Stimulated activated CD8-positive, alpha-beta memory T cell treated with anti-CD3 and anti-CD28 coated beads, Interleukin-15, amount 100 ng/mL, for 1 hour (primary cell): Measurements from ENCODE around the gene SAMD11.

Experiments
- DNase-seq: peaks from one replicate; pipeline ENCODE4 v3.0.0-alpha.2; 2020; ENCODE audit warnings: low read depth

The SAMD11 gene

DNA sequence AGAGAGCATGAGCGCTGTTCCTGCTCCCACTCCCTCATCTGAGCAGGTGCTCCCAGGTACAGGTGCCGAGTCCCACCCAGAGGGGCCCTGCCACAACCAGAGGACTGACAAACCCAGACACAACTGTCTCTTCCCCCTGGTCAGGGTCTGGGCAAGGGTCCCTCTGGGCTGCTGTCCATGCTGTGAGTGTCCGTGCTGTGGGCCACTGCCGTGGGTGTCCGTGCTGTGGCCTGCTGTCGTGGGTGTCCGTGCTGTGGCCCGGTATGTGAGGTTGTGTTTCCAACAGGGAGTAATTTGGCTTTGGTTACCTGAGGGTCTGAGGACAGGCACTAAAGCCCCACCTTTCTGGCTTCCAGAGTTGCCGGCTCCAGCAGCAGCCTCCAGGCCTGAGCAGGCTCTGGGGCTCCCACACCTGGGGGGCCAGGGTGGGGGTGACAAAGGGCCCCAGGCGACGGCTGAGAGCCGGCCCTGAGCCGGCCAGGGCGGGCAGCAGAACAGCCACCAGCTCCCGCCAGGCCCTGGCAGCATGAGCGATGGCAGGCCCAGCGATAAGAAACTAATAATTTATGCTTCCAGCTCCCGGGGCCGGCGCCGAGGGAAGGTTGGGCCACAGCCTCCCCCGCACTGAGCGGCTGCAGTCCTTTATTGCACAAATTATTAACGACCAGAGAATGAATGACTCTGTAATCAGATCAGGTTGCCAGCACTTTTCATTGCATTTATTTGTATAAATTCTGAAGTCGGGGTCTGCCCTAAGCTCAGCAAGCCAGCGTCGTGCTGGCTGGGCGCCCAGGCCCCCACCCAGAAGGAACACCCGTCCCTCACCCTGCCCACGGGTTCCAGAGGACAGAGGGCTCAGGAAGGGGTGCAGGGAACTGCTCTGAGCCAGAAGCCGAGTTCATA lies 7.3 kb upstream of the SAMD11 start:
- DNase-seq, result no peak

DNA sequence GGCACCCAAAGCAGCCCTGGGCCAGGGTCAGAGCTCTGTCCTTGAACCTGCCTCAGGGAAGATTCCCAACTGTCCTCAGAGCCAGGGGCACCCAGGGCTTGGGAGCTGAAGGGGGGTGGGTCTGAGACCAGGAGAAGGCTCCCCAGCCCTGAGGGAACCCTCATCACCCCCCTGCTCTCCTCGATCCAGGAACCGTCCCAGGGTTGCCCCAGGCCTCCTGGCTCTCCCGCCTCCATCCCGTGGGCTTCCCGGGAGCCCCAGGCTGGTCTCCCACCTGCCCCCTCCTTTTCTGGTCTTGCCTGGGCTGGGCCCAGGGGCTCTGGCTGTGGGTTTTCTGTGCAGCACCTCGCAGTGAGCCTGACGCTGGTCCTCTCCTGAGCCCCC lies 6.7 kb upstream of the SAMD11 start:
- DNase-seq, result no peak

DNA sequence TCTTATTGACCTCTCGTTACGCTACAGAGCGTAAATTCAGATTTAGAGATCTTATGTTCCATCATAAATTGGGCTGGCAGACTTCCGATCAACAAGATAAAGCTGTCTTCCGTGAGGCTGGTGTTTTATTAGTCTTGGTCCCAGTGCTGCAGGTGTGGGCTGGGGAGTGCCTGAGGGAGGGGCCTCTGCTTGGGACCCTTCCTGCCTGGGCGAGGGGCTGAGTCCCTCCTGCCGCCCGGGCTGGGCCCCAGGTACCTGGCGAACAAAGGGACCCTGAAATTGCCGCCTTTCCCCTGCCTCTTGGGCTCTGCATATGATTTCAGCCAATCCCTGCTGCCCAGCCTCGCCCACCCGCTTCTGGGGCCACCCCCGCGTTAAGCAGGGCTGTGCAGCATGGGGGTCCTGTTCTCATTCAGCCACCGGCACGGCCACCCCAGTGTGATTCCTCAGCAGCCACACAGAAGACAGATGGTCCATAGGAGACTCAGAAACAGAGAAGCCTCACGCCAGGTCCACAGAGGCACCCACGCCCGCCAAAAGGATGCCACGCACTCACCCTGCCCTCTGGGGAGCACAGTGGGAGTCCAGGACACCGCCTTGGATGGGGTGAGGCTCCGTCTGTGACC lies 6.1 kb upstream of the SAMD11 start:
- DNase-seq, result no peak

DNA sequence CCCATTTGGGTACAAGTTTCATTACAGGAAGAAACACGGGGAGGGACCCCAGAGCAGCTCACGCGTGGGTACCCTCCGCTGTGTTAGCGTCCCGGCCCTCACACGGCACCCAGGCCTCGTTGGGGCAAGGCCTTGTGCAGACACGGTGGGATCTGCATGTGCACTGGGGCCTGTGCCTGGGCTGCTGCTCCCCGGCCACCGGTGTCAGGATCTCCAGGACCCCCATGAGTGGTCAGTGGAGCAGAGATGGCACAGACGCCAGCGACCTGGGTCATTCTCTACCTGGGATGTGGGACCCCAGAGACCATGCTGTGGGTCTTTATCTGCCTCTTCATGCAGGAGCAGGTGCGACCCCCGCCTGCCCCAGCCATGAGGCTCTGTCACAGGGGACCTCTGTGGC lies 5.4 kb upstream of the SAMD11 start:
- DNase-seq, result no peak

DNA sequence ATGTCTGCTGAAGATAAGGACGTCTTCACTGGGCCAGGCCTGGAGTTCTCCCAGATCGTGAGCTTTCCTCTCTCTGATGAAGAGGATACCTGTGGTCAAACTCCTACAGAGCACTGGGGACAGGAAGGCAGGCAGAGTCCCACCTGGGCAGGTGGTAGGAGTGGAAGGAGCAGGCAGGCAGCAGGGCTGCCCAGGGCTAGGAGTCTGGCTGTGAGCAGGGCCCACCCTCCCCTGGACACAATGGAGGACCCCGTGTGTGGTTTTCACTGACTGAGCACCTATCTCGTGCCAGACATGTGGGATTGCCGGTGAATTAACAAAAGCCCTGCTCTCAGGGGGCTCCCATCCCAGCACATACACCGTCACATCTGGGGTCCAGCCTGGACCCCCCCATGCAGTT lies 4.9 kb upstream of the SAMD11 start:
- DNase-seq, result no peak

DNA sequence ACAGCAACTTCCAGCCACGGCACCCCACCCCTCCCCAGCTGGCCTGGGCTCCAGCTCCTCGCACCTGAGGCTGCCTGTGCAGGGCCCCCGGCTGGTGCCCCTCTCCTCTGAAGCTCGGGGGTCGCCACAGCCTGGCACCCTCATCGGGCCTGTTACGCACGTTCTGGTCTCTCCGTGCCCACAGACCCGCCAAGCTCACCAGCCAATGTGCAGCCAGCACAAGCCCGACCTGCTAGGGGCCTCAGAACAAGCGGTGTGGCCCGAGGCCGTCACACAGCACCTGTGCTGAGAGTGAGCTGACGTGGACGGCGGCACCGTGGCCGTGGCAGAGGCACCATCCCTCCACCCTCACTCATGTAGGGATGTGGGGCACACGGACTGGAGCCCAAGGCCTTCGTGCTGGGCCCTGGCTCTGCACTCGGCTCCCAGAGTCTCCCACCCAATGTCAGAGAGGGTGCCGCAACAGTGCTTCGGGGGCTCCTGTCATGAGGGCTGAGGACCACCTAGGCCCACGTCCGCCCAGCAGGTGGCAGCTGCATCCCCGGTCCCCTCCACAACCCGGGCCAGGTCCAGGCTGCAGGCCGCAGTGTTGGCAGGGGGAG lies 4.4 kb upstream of the SAMD11 start:
- no peak for DNase-seq

DNA sequence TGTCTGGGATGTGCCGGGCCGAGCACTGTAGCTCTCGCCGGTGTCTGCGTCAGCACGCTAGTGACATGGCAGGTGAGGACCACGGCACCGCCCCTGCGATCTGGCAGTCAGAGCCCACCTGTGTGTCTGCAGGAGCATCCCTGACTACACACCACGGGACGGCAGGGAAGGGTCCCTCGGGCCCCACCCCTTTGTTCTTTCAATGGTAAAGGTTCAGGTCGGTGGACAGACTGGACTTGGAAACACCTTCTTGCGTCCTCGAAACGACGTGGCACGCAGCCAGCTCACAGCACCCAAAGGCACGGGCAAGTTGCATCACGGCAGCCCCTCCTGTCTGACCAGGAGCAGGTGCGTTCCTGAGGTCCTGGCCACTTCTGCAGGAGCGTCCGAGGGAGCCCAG lies 3.7 kb upstream of the SAMD11 start:
- DNase-seq, result no peak

DNA sequence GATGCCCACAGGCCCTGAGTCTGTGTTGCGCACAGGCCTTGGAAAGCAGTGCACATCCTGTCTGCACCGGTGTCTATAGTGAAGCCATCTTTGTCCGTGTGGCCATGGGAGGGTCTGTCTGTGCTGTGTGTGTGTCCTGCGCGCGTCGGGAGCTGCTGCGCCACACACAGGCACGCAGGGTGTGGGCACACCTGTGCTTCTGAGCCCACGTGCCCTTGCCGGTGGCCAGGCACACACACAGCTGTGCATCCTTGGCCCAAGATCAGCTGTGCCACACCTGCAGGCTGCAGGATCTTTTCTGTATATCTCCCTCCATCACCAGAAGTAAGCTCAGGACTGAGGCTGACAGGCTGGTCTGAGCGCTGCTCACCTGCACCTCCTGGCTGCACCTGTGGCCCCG lies 3.2 kb upstream of the SAMD11 start:
- DNase-seq, result no peak

DNA sequence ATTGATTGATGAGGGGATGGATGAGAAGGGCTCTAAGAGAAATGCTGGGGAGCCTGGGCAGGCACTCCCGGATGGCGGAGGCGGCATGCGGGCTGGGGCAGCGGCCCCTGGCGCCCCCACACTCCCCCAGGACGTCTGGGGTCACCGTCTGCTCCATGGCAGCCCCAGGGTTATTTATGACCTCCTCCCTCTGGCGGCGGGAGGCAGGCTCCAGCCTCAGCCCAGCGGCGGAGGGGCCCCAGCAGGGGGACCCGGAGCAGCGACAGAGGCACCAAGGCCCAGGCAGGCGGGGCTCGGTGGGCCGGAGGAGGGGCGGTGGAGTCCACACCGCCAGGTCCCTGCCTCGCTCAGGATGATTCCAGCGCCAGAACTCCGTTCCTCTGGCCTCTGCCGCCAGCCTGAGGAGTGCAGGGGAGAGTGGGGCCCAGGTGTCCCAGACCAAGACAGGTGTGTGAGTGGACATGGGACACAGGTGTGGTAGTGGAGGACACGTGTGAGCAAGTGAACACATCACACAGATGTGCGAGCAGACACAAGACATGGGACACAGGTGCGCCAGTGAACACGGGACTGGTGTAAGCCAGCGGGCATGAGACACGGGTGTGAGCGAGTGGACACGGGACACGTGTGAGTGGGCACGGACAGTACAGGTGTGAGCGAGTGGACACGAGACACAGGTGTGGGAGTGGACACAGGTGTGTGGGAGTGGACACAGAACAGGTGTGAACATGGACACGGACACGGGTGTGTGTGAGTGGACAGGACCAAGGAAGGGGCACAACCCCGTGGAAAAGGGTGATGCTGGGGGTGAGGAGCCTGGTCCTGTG lies 2.5 kb upstream of the SAMD11 start:
- DNase-seq, result no peak

DNA sequence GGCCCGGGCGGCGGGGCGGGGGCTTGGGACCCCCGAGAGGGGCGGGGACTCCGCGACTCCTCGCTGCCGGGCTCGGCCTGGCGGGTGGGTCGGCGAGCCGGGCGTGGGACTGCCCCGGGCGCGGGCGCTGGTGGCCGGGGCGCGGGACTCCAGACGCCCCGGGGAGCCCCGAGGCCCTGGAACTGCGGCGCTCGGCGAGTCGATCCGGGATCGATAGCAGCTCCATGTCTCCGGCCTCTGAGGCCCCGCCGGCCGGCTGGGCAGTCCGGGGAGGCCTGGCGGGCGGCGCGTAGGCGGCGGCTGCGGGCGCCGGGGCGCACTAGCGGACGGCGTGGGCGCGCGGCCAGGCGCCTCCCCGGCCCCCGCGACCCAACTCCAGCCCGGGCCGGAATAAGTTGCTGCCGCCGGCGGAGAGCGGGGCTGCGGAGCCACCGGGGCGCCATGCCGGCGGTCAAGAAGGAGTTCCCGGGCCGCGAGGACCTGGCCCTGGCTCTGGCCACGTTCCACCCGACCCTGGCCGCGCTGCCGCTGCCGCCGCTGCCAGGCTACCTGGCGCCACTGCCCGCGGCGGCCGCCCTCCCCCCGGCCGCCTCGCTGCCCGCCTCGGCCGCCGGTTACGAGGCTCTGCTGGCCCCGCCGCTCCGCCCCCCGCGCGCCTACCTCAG lies 400 bp downstream of the SAMD11 start:
- no peak for DNase-seq

DNA sequence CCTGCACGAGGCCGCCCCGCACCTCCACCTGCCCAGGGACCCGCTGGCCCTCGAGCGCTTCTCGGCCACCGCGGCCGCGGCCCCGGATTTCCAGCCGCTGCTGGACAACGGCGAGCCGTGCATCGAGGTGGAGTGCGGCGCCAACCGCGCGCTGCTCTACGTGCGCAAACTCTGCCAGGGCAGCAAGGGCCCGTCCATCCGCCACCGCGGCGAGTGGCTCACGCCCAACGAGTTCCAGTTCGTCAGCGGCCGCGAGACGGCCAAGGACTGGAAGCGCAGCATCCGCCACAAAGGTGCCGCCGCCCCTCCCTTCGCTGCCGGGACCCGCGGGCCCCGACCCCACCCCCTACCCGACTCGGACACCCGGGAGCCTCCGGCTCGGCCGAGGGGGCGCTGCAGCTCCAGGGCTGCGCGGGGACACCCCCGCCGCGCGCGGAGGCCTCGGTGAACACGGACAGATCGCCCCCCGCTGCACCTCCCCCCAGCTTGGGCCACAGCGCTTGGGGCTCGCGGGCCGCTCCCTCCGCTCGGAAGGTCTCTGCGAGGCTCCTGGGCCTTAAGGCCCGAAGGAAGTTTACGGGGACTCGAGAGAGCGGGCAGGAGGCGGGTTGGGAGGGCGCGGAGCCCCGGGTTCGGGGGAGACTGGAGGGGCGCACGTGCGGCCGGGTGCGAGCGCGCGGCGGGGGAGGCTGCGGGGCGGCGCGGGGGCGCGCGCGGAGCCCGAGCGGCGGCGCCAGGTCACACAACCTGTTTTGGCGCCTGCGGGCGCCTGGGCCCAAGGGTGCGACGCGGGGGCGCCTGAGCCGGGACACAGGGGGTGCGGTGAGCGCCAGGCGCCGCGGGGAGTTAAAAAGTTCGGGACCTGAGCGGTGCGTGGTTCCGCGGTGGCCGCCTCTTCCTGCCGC lies 1.2 kb downstream of the SAMD11 start:
- no peak for DNase-seq

DNA sequence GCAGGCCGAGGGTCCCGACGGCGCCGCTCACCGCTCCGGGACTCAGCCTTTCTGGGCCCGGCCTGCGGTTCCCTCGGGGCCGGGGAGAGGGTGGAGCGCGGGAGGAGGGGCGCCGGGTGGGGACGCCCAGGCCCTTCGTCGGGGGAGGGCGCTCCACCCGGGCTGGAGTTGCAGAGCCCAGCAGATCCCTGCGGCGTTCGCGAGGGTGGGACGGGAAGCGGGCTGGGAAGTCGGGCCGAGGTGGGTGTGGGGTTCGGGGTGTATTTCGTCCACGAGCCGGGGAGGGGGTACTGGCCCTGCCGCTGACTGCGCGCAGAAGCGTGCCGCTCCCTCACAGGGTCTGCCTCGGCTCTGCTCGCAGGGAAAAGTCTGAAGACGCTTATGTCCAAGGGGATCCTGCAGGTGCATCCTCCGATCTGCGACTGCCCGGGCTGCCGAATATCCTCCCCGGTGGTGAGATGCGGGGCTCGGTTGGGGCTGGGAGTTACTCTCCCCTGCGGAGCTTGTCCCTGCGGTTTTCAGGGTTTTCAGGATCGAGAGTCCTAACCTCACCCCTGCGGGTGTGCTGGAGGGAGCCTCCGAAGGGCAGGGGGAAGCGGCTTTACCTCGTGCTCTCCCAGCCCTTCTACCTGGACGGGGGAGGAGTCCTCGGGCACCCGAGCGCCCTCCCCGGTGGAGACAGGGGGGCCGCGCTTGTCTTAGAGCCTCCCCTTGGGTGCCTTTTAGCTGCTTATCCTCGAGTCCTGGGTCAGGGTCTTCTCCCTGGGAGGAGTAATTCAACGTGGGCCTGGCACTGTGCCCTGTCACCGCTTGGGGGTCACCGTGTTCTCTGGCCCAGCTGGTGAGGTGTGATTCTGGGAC lies 2.1 kb downstream of the SAMD11 start:
- DNase-seq, result no peak

DNA sequence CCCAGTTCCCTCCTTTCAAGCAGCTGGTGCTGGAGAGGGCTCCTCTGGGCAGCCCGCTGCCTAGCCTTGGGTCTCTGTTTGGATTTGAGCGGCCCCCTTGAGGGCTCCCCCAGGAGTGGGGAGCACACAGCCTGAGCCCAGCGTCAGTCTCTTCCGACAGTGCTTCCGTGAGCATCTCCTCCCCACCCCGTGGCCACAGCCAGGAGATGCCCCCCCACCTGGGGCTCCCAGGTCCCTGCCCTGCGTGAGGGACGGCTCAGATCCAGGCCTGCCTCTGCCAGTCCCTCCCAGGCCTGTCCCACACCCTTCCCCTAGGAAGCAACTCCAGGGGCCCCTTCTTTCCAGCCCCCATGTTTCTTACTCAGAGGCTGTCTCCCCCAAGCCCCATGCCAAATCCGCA lies 3.5 kb downstream of the SAMD11 start:
- DNase-seq, result no peak

DNA sequence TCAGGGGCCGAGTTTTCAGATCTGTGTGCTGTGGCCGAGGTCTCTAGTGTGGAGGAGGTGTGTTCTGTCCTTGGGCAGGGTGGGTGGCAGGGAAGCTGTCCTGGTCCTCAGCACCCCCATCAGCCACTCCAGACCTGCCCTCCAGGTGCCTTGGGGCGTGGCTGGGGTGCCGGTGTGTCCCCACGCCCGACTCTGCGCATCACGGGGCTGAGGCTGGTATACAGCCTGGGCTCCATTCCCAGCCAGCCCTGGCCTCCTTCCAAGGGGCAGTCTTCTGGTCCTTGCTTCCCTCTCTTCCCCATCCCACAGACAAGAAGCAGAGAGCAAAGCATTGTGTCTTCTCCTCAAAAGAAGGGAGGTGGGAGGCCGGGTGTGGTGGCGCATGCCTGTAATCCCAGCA lies 4.0 kb downstream of the SAMD11 start:
- DNase-seq, result no peak

DNA sequence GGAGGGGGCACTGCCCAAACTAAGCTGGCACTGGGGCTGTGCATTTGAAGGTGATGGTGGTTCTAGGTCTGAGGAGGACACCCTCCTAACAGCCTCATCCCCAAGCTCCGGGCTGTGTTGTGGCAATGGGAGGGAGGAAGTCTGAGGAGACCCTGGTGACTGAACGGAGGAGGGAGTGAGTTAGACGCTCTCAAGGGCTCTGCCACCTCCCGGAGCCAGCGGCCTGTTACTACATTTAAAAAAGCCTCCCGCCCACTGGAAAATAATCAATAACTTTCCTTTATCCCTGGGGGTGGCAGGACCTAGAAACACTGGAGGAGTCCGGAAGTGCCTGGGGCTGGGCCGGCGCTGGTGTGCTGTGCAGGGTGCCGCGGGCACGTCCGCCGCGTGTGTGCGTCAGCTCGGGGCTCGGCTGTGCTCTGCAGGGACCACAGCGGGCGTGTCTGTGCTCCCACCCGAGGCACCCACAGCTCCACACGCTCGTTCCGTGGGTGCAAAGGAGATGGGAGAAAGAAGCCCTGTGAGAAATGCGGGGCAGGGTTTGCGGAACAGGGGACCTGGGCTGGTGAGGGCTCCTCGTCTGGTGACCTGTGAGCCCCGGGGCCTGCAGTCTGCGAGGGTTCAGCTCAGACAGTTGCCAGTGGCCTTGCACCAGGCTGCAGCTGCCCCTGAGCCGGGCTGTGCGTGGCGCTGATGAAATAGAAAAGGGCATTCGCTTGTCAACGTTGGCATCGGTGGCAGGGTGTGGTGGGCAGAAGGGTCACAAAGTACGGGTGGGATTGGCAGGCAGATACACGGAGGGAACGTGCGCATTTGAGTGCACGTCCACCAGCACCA lies 5.3 kb downstream of the SAMD11 start:
- no peak for DNase-seq

DNA sequence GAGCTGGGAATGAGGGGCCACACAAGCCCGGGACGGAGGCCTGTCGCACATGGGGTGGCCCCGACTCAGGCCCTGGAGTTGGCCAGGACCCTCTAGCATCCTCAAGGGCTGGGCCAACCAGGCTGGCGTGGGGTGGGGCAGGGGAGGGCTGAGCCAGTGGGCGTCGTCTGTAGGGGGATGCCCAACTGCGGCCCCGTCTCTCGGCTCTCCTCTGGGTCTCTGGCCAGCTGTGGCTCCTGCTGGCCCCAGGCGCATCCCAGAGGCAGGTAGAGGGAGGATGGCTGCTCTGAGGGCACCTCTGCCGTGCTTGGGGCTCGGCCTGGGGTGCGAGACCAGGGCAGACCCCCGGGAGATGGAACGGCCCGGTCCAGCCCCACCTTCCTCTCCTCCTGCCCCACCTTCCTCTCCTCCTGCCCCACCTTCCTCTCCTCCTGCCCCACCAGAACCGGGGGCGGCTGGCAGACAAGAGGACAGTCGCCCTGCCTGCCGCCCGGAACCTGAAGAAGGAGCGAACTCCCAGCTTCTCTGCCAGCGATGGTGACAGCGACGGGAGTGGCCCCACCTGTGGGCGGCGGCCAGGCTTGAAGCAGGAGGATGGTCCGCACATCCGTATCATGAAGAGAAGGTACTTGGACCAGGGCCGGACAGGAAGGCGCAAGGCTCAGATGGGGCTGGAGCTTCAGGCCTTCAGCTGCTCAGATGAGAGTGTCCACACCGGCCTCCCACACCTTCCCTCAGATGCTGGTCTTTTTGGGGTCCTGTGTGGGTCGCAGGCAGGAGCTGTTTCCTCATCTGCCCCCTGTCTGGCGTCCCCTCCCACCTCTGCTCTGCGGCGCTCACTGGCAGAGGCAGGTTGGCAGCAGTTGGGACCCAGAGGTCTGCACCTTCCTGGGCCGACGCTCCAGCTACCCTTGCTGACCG lies 6.2 kb downstream of the SAMD11 start:
- no peak for DNase-seq

DNA sequence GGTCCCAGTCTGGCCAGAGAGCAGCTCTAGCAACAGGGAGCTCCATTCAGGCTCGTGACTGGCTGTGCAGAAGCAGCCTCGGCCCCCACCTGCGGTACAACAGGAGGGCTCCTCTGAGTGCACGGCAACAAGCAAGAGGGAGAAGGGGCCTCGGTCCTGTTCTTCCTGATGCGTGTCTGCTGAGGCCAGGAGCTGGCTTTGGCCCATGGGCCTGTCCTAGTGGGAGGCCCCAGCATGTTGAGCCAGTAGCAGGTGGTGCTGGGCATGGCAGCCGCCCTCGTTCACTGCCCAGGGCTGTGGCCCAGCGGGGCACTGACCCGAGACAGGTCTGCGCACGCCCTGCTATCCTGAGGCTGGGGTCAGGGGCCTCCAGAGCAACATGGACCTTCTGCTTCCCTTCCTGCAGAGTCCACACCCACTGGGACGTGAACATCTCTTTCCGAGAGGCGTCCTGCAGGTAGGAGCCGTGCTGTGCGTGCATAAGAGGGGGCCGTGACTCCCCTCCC lies 7.0 kb downstream of the SAMD11 start:
- DNase-seq, result no peak
